ENCODE measurements around the gene NFIL3. TPM values are rescaled to one million over a fixed set of nuclear protein-coding genes. Genes with fewer than 3 reads are reported as not detected.

Gene NFIL3
- total RNA-seq, 1 donor = 105 TPM

DNA sequence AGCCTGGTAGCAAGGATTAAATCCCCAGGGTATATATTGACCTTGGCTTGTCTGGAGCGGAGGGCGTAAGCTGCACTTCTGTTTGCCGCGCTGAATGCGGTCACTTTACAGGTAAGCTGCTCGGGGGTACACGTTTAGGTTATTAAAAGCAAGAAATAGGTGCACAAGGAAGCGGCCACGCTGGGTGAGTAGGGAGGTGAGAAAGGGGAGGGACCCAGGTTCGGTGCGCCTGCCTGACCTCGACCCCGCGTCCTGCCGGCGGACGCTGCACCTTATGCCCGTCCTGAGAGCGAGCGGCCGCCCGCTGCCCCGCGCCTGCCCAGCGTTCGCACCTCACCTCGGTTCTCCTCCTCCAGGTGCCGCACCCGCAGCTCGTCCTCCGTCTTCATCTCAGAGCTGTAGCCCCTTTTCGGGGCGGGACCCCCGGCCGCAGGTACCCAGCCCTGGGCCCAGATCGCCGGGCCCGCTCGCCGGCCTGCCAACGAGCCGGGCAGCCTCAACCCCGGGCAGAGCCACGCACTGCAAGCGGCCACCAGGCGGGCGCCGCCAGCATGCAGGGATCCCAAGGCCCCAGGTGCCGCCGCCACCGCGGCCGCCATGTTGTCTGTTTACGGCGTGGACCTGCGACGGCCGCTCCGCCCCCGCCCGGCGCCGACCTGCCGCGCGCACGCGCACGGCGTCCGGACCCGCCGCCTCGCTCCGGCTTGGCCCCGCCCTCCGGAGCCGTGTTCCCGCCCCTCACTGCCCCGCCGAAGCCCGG is 62.2 kb downstream of the NFIL3 start, which contains the start of gene AUH:
AUH (minus strand) TSS at position 628 of the 760 bp plus-strand sequence; CDS start at position 599, 29 bp downstream.
- H3K9me3 ChIP-seq (ENCODE audit: low read depth, low read length) = no peaks in the 10 kb centered on the region
- peak within 1 kb of the TSS; percentile 93 for H3K4me3 ChIP-seq (ENCODE audit: low read length)
- no peaks in the 10 kb centered on the region for H3K27me3 ChIP-seq (ENCODE audit: insufficient read depth, low read length)
- H3K4me1 ChIP-seq (ENCODE audit: insufficient read depth, low read length) = peaks cover 25% of the 10 kb centered on the region

DNA sequence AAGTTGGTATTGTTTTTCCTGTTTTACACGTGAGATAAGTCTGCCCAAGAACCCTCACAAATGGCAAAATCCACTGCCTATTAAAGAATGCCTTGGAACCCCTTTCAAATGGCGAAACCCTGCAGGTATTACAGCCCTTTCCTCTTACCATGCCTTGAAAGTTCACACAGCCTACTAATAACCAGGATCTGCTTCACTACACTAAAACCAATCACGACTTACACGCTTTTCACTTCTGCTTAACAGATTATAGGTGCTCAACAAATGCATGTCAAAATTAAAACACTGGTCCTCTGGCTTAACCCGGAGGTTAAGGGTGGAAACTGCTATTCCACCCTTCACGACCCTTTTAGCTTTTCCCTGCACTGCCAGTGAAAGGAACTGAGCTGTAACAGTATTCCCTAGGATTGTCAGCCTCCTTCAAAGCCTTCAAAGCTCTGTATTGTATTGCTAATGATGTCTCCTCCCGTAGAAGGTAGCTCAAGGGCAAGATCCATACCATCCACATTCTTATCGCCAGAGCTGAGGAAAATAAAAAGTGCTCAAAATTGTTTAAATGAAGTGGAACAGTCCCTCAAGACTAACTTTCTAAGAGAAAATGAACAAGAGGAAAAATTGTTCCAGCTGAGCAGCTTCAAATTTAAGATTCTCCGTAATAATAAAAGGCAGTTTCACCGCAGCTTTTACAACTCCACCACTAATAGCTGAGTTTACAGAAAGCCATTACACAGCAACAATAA is 62.9 kb downstream of the NFIL3 start:
- H3K4me1 ChIP-seq (ENCODE audit: insufficient read depth, low read length) = peaks cover 25% of the 10 kb centered on the region

DNA sequence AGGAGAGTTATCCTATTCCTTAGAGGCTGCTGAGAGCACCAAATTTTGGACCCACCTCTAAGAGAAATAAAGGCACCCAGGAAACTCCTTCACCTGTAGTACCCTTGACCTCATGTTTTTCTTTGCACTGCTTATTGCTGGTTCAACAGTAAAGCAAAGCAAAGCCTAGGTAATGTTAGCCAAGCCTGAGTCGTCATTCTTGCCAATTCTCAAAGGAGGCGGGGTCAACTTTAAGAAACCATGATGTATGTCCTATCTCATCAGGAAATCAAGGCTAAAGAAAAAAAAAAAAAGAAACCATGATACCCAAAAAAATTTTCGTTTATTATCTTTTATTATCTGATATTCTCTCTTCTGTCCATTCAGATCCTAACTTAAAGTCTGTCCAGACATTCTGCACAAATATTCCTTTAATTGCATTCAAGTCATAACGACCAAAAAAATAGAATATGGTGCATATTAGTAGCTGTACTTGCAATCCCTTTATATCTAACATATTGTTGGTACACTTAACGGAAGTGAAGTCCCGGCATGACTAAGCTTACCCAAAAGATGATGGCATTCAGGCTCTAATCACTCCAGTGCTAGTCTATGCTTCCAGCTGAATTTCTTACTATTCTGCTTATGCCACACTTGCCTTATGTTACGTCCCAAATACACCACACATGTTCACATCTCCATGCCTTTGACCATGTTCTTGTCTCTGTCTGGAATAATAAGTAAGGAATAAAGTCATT is 63.7 kb downstream of the NFIL3 start:
- H3K4me1 ChIP-seq (ENCODE audit: insufficient read depth, low read length) = peaks cover 25% of the 10 kb centered on the region
- no peak overlapping the region for H3K4me3 ChIP-seq (ENCODE audit: low read length)
- H3K27me3 ChIP-seq (ENCODE audit: insufficient read depth, low read length) = no peaks in the 10 kb centered on the region
- H3K9me3 ChIP-seq (ENCODE audit: low read depth, low read length) = no peaks in the 10 kb centered on the region

More for the DNA sequence above, 62.9 kb downstream of the NFIL3 start:
- Histone ChIP-seq H3K9me3 (ENCODE audit: low read depth, low read length) (no peaks in the 10 kb centered on the region), H3K4me3 (ENCODE audit: low read length) (peak overlapping the region; percentile 93), H3K27me3 (ENCODE audit: insufficient read depth, low read length) (no peaks in the 10 kb centered on the region)

DNA sequence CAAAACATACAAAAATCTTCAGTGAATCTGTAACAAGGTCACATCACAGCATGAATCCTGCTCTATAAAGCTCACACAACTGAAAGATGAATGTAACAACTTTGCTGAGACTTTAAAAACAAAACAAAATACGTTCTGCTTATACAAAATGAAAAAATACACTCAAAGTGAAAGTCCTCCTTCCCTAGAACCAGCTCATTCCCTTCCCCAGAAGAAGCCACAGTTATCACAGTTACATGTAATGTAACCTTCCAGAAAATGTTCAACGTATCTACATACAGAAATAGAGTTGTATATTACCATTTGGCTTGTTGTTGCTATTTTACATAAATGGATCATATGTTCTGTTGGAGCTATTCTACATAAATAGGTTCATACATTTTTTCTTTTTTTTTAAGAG is 64.5 kb downstream of the NFIL3 start:
- H3K9me3 ChIP-seq (ENCODE audit: low read depth, low read length) = no peaks in the 10 kb centered on the region
- H3K4me3 ChIP-seq (ENCODE audit: low read length) = no peak overlapping the region
- H3K4me1 ChIP-seq (ENCODE audit: insufficient read depth, low read length) = peaks cover 25% of the 10 kb centered on the region
- H3K27me3 ChIP-seq (ENCODE audit: insufficient read depth, low read length) = no peaks in the 10 kb centered on the region

Other genes starting within 250 kb of the NFIL3 start
- 17.2 TPM for gene AUH, start 61.9 kb downstream of the NFIL3 start, total RNA-seq